Cardiac muscle cell (in vitro differentiated cells and primary cell): ENCODE results near the gene ALK. TPM values are rescaled to one million over a fixed set of nuclear protein-coding genes. Genes with fewer than 3 reads are reported as not detected.

Experiments used
- DNase-seq, 2 donors: peaks; one replicate each; pipeline versions ENCODE4 v3.0.0 to v3.0.0-alpha.2; 2010 to 2017; ENCODE audit warnings: low read depth in 1 of 2, low spot score in 1 of 2
- H3K27ac ChIP-seq: fragments of 200-600 bp; sonication (generic); 2 replicates; pipeline ENCODE4 v1.5.1; 2016
- H3K27me3 ChIP-seq: fragments of 200-600 bp; sonication (generic); 2 replicates; pipeline ENCODE4 v1.6.0; 2016; ENCODE audit warnings: control low read depth
- H3K36me3 ChIP-seq: fragments of 200-600 bp; sonication (generic); 2 replicates; pipeline ENCODE4 v1.5.1; 2016; ENCODE audit warnings: control low read depth
- H3K4me1 ChIP-seq: fragments of 200-600 bp; sonication (generic); 2 replicates; pipeline ENCODE4 v1.8.1; 2017; ENCODE audit warnings: low read depth, mild to moderate bottlenecking, mixed run types
- H3K4me3 ChIP-seq: fragments of 200-600 bp; sonication (generic); 2 replicates; pipeline ENCODE4 v1.5.1; 2016; ENCODE audit warnings: mild to moderate bottlenecking
- H3K9me3 ChIP-seq: fragments of 200-600 bp; sonication (generic); 2 replicates; pipeline ENCODE4 v1.5.1; 2017; ENCODE audit warnings: low read depth, mild to moderate bottlenecking, control low read depth
- CTCF ChIP-seq: IDR thresholded peaks from 2 replicates; pipeline ENCODE4 v1.5.1; 2012; ENCODE audit warnings: low read depth, mild to moderate bottlenecking, low read length
- polyA plus RNA-seq: library from polyadenylated mRNA; unstranded; fragments of >200 nt; fragmentation: Nextera tagmentation; extraction: Ambion mirVana; gene quantifications from 2 replicates; pipeline ENCODE4 v1.2.1, GENCODE V29; 2016
- total RNA-seq: library from RNA; depleted of rRNA; stranded (reverse); fragments of >200 nt; gene quantifications from 2 replicates; pipeline ENCODE4 v1.2.3, GENCODE V29; 2016

ALK gene
- total and polyA plus RNA-seq, 2 experiments from 2014 or later, result 1.8 to 4.3 TPM

GRCh38 chr2:29689666-29690065, 231.7 kb downstream of the ALK start:
- Histone ChIP-seq H3K27me3 (no peaks in the 10 kb centered on the region), H3K4me3 (no peak overlapping the region), H3K27ac (no peak overlapping the region), H3K4me1 (peaks cover 20% of the 10 kb centered on the region), H3K9me3 (no peaks in the 10 kb centered on the region), H3K36me3 (no peaks in the 10 kb centered on the region)
- no peak for TF ChIP-seq CTCF
- no peak for DNase-seq

GRCh38 chr2:29688429-29688828, 233.0 kb downstream of the ALK start:
- H3K27ac ChIP-seq, result no peak overlapping the region

GRCh38 chr2:29687121-29687520, 234.3 kb downstream of the ALK start:
- H3K4me1 ChIP-seq, result peaks cover 20% of the 10 kb centered on the region
- no peak for TF ChIP-seq CTCF
- H3K27ac ChIP-seq, result no peak overlapping the region
- H3K27me3 ChIP-seq, result no peaks in the 10 kb centered on the region
- H3K9me3 ChIP-seq, result no peaks in the 10 kb centered on the region
- H3K4me3 ChIP-seq, result no peak overlapping the region
- H3K36me3 ChIP-seq, result no peaks in the 10 kb centered on the region
- DNase-seq, result no peak

More at GRCh38 chr2:29688429-29688828, 233.0 kb downstream of the ALK start:
- Histone ChIP-seq H3K4me1 (peaks cover 20% of the 10 kb centered on the region), H3K36me3 (no peaks in the 10 kb centered on the region), H3K27me3 (no peaks in the 10 kb centered on the region), H3K9me3 (no peaks in the 10 kb centered on the region), H3K4me3 (no peak overlapping the region)
- no peak for TF ChIP-seq CTCF
- no peak for DNase-seq

DNA sequence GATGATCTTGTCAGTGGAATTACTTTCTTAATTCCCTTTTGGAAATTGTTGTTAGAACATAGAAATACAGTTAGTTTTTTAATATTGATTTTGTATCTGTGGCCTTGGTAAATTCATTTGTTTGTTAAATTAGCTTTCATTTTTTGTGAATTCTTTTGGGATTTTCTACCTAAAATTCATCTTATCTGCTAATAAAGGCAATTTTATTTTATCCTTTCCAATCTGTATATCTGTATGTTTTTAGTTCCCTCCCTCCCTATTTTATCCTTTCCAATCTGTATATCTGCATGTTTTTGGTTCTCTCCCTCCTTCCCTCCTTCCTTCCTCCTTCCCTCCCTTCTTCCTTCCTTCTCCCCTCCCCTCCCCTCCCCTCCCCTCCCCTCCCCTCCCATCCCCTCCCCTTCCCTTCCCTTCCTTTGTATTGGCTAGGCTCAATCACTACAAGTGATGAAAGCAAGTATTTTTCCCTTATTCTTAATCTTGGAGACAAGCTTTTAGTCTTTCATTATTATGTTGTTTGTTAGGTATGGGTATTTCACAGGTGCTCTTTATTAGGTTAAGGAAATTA, 244.4 kb downstream of the ALK start:
- H3K27me3 ChIP-seq, result no peaks in the 10 kb centered on the region
- no peak overlapping the region for H3K27ac ChIP-seq
- H3K9me3 ChIP-seq, result no peaks in the 10 kb centered on the region
- no peaks in the 10 kb centered on the region for H3K4me1 ChIP-seq
- H3K4me3 ChIP-seq, result no peak overlapping the region
- no peaks in the 10 kb centered on the region for H3K36me3 ChIP-seq
- no peak for DNase-seq
- TF ChIP-seq CTCF, result no peak

DNA sequence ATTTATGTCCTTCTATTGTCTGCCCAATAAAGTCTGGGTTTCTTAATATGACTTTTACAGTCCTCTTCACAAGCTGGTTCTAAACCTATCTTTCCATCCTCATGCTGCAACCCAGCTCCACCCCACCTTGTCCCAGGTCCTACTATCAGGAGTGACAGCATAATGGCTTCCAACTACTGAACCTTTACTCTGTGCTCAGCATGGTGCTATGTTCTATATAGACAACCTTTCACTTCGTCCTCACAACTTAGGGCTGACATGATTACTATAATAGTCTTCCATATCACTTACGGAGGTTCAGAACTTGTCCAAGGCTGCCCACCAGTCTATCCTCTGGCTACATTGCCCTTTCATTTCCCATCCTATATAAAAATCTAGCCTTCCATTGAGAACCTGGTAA, 256.8 kb downstream of the ALK start:
- TF ChIP-seq CTCF, result no peak
- DNase-seq, result no peak
- no peak overlapping the region for H3K27ac ChIP-seq
- H3K4me1 ChIP-seq, result no peaks in the 10 kb centered on the region
- no peaks in the 10 kb centered on the region for H3K36me3 ChIP-seq
- H3K9me3 ChIP-seq, result no peaks in the 10 kb centered on the region
- H3K27me3 ChIP-seq, result no peaks in the 10 kb centered on the region
- no peak overlapping the region for H3K4me3 ChIP-seq
